ENCODE results near the gene HPSE. TPM values are rescaled to one million over a fixed set of nuclear protein-coding genes. Genes with fewer than 3 reads are reported as not detected.

Gene HPSE
- total and polyA plus RNA-seq, 2 donors (not counting 1 experiment from before 2014, with no cell fraction given) = 1.3 to 2.6 TPM

GRCh38 chr4:83323136-83323535 lies 11.5 kb downstream of the HPSE start:
- Histone ChIP-seq H4K20me1 (ENCODE audit: control insufficient read depth, insufficient read depth, low read length, poor library complexity, severe bottlenecking) (no peaks in the 10 kb centered on the region), H3K4me2 (replicated peaks; ENCODE audit: low read depth, low read length, poor library complexity, severe bottlenecking) (no peak overlapping the region), H3K4me3 (ENCODE audit: control extremely low read depth in 1 of 5, extremely low read depth in 1 of 5, insufficient read depth in 1 of 5, low read depth in 2 of 5, low read length in 4 of 5) (no peak overlapping the region), H3K27ac (ENCODE audit: low read length in 2 of 2) (no peak overlapping the region), H3K27me3 (replicated peaks in 1 of 4; ENCODE audit: control extremely low read depth in 1 of 4, control insufficient read depth in 3 of 4, insufficient read depth in 4 of 4, low read length in 3 of 4) (no peaks in the 10 kb centered on the region), H3K9ac (ENCODE audit: low read length) (no peak overlapping the region), H3K36me3 (replicated peaks in 1 of 2; ENCODE audit: control extremely low read depth in 1 of 2, control insufficient read depth in 1 of 2, extremely low read depth in 1 of 2, insufficient read depth in 2 of 2, low read length in 1 of 2) (no peaks in the 10 kb centered on the region), H3K79me2 (ENCODE audit: control insufficient read depth, insufficient read depth, low read length) (no peaks in the 10 kb centered on the region), H3K9me3 (ENCODE audit: control extremely low read depth in 1 of 3, control insufficient read depth in 2 of 3, insufficient read depth in 1 of 3, low read length in 2 of 3) (no peaks in the 10 kb centered on the region), H3K4me1 (ENCODE audit: control insufficient read depth in 2 of 2, insufficient read depth in 2 of 2, low read length in 2 of 2) (peaks cover 0 to 3% of the 10 kb centered on the region in 2 donors), H2AFZ (ENCODE audit: insufficient read depth, low read depth, low read length, poor library complexity, severe bottlenecking) (no peak overlapping the region)
- Mint-ChIP-seq H3K4me3 (no peak overlapping the region), H3K4me1 (peaks cover 2% of the 10 kb centered on the region), H3K27me3 (no peaks in the 10 kb centered on the region), H3K27ac (no peak overlapping the region), H3K9me3 (ENCODE audit: insufficient read depth) (no peaks in the 10 kb centered on the region)
- ChIA-PET CTCF (no interaction called here), POLR2A (no interaction called here)
- ATAC-seq (ENCODE audit: low read depth) = no peak
- TF ChIP-seq EZH2 (IDR thresholded peaks at IDR 0.05; ENCODE audit: borderline replicate concordance, insufficient read depth, low read depth, low read length, poor library complexity, severe bottlenecking) = no peak
- no peak for TF ChIP-seq CTCF (IDR thresholded peaks at IDR 0.05)
- no peak for DNase-seq
- intact Hi-C loops (cut with micrococcal nuclease) = no loop called here
- WGBS (ENCODE audit: insufficient coverage) = no CpG with 5 or more reads among the region's 3 CpGs

GRCh38 chr4:83320548-83320947 lies 14.1 kb downstream of the HPSE start:
- H3K27ac Mint-ChIP-seq = no peak overlapping the region
- no peak overlapping the region for H3K9ac ChIP-seq (ENCODE audit: low read length)
- CTCF ChIA-PET = no interaction called here
- no peaks in the 10 kb centered on the region for H3K79me2 ChIP-seq (ENCODE audit: control insufficient read depth, insufficient read depth, low read length)
- H3K27me3 ChIP-seq (replicated peaks in 1 of 4; ENCODE audit: control extremely low read depth in 1 of 4, control insufficient read depth in 3 of 4, insufficient read depth in 4 of 4, low read length in 3 of 4) = no peaks in the 10 kb centered on the region
- WGBS (ENCODE audit: insufficient coverage) = 6% methylated on average over 3 of the region's 5 CpGs
- H3K4me2 ChIP-seq (replicated peaks; ENCODE audit: low read depth, low read length, poor library complexity, severe bottlenecking) = no peak overlapping the region
- H3K4me1 Mint-ChIP-seq = no peaks in the 10 kb centered on the region
- no peaks in the 10 kb centered on the region for H3K9me3 Mint-ChIP-seq (ENCODE audit: insufficient read depth)
- peaks cover 0 to 3% of the 10 kb centered on the region in 2 donors for H3K4me1 ChIP-seq (ENCODE audit: control insufficient read depth in 2 of 2, insufficient read depth in 2 of 2, low read length in 2 of 2)
- no peaks in the 10 kb centered on the region for H3K9me3 ChIP-seq (ENCODE audit: control extremely low read depth in 1 of 3, control insufficient read depth in 2 of 3, insufficient read depth in 1 of 3, low read length in 2 of 3)
- DNase-seq (no peak), ATAC-seq (ENCODE audit: low read depth) (no peak)
- H3K4me3 ChIP-seq (ENCODE audit: control extremely low read depth in 1 of 5, extremely low read depth in 1 of 5, insufficient read depth in 1 of 5, low read depth in 2 of 5, low read length in 4 of 5) = no peak overlapping the region
- intact Hi-C loops (cut with micrococcal nuclease) = no loop called here
- no peaks in the 10 kb centered on the region for H3K27me3 Mint-ChIP-seq
- H3K36me3 ChIP-seq (replicated peaks in 1 of 2; ENCODE audit: control extremely low read depth in 1 of 2, control insufficient read depth in 1 of 2, extremely low read depth in 1 of 2, insufficient read depth in 2 of 2, low read length in 1 of 2) = peaks cover 2% of the 10 kb centered on the region in 2 experiments
- H2AFZ ChIP-seq (ENCODE audit: insufficient read depth, low read depth, low read length, poor library complexity, severe bottlenecking) = peak overlapping the region; percentile 44
- POLR2A ChIA-PET = no interaction called here
- H3K27ac ChIP-seq (ENCODE audit: low read length in 2 of 2) = no peak overlapping the region
- H4K20me1 ChIP-seq (ENCODE audit: control insufficient read depth, insufficient read depth, low read length, poor library complexity, severe bottlenecking) = no peaks in the 10 kb centered on the region
- no peak for TF ChIP-seq CTCF (IDR thresholded peaks at IDR 0.05)
- no peak for TF ChIP-seq EZH2 (IDR thresholded peaks at IDR 0.05; ENCODE audit: borderline replicate concordance, insufficient read depth, low read depth, low read length, poor library complexity, severe bottlenecking)
- no peak overlapping the region for H3K4me3 Mint-ChIP-seq
